ENCODE measurements around the gene SPDEF. TPM values are rescaled to one million over a fixed set of nuclear protein-coding genes. Genes with fewer than 3 reads are reported as not detected.

Gene SPDEF
- polyA plus RNA-seq, 1 donor from 2014 or later = not detected

- H3K27ac Mint-ChIP-seq = no peak overlapping the region
- H3K4me1 Mint-ChIP-seq = no peaks in the 10 kb centered on the region
Measured at GRCh38 chr6:34496103-34496685, 59.9 kb downstream of the SPDEF start.

GRCh38 chr6:34494973-34495372 is 61.2 kb downstream of the SPDEF start:
- no peak overlapping the region for H3K4me3 Mint-ChIP-seq
- peaks cover 0 to 5% (median 2%) of the 10 kb centered on the region in 3 donors for H3K9me3 Mint-ChIP-seq
- H3K4me1 Mint-ChIP-seq = no peaks in the 10 kb centered on the region
- H3K36me3 Mint-ChIP-seq = no peaks in the 10 kb centered on the region
- H3K27me3 Mint-ChIP-seq = peaks cover 6% of the 10 kb centered on the region
- H3K27ac Mint-ChIP-seq = no peak overlapping the region

More at GRCh38 chr6:34496103-34496685, 59.9 kb downstream of the SPDEF start:
- H3K27me3 Mint-ChIP-seq = peaks cover 9% of the 10 kb centered on the region
- H3K9me3 Mint-ChIP-seq = peaks cover 0 to 12% (median 7%) of the 10 kb centered on the region in 3 donors
- H3K36me3 Mint-ChIP-seq = peaks cover 3% of the 10 kb centered on the region
- no peak overlapping the region for H3K4me3 Mint-ChIP-seq

GRCh38 chr6:34493344-34493743 is 62.8 kb downstream of the SPDEF start:
- H3K4me1 Mint-ChIP-seq = no peaks in the 10 kb centered on the region
- peaks cover 6% of the 10 kb centered on the region for H3K27me3 Mint-ChIP-seq
- no peaks in the 10 kb centered on the region for H3K9me3 Mint-ChIP-seq
- no peak overlapping the region for H3K27ac Mint-ChIP-seq
- no peak overlapping the region for H3K4me3 Mint-ChIP-seq
- no peaks in the 10 kb centered on the region for H3K36me3 Mint-ChIP-seq

GRCh38 chr6:34491091-34491430 is 65.1 kb downstream of the SPDEF start:
- Mint-ChIP-seq H3K4me3 (no peak overlapping the region), H3K27ac (no peak overlapping the region), H3K9me3 (no peaks in the 10 kb centered on the region), H3K27me3 (peaks cover 2% of the 10 kb centered on the region), H3K4me1 (no peaks in the 10 kb centered on the region), H3K36me3 (no peaks in the 10 kb centered on the region)

- H3K4me1 Mint-ChIP-seq = peaks cover 0 to 2% (median 0%) of the 10 kb centered on the region in 3 donors
- peaks cover 2% of the 10 kb centered on the region for H3K27me3 Mint-ChIP-seq
- no peak overlapping the region for H3K4me3 Mint-ChIP-seq
- no peak overlapping the region for H3K27ac Mint-ChIP-seq
- no peaks in the 10 kb centered on the region for H3K36me3 Mint-ChIP-seq
- H3K9me3 Mint-ChIP-seq = no peaks in the 10 kb centered on the region
Measured at GRCh38 chr6:34490390-34491090, 65.6 kb downstream of the SPDEF start.

GRCh38 chr6:34489207-34489805 is 66.8 kb downstream of the SPDEF start:
- no peaks in the 10 kb centered on the region for H3K9me3 Mint-ChIP-seq
- H3K27ac Mint-ChIP-seq = no peak overlapping the region
- H3K4me1 Mint-ChIP-seq = peaks cover 0 to 10% (median 9%) of the 10 kb centered on the region in 3 donors
- no peak overlapping the region for H3K4me3 Mint-ChIP-seq
- peaks cover 3% of the 10 kb centered on the region for H3K27me3 Mint-ChIP-seq
- H3K36me3 Mint-ChIP-seq = no peaks in the 10 kb centered on the region

Other genes starting within 250 kb of the SPDEF start
- gene NUDT3, start 163.7 kb downstream of the SPDEF start, polyA plus RNA-seq = 11.2 TPM
- 2,052 TPM for gene RPS10, start 130.3 kb downstream of the SPDEF start, polyA plus RNA-seq
- not detected for gene PACSIN1, start 90.3 kb downstream of the SPDEF start, polyA plus RNA-seq
- gene ILRUN, start 140.4 kb upstream of the SPDEF start, polyA plus RNA-seq = 15.4 TPM
- gene SNRPC, start 201.2 kb upstream of the SPDEF start, polyA plus RNA-seq = 267 TPM
- 2.0 TPM for gene BLTP3A, start 235.8 kb upstream of the SPDEF start, polyA plus RNA-seq

Measured in IgD-negative memory B cell (primary cell).